ENCODE data around the gene DELE1. TPM values are rescaled to one million over a fixed set of nuclear protein-coding genes. Genes with fewer than 3 reads are reported as not detected.

Gene DELE1
- polyA plus RNA-seq, 3 donors = 93.5 to 123 (median 95.6) TPM

GRCh38 chr5:141966275-141966962 is 42.7 kb downstream of the DELE1 start:
- DNase-seq (ENCODE audit: extremely low read depth in 1 of 11, low read depth in 9 of 11, low spot score in 4 of 11) = no peak

GRCh38 chr5:141966963-141967333 is 43.3 kb downstream of the DELE1 start:
- DNase-seq (ENCODE audit: extremely low read depth in 1 of 11, low read depth in 9 of 11, low spot score in 4 of 11) = no peak

DNA sequence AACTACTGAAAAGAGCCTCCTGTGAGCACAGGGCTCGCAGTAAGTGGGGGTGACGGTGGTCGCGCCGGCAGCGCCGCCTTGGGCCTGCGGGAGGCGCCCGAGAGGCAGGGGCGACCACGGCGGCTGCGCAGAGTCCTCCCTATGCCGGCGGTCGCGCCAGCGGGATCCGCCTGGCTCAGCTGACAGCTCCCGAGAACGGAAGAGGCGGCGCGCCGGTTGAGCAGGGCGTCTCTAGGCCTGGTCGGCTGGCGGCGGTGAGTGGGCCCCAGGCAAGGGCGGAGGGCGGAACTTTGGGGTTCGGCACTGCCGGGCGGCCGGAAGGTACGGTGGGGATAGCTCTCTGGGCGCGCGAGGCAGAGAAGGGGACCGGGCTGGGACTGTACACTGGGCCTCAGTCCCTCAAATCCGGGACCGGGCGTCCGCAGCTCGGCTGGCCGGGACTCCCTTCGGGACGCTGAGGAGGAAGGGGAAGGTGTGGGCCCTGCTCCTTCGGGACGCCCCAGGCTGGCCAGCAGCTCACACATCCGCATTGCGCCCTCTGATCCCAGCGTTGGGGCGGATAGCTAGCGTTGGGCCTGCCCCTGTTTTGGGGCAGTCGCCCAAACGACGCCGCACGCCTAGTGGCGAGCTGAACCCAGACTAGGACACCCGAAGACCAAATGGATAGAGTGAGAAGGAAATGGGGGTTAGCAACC is 45.4 kb downstream of the DELE1 start, which contains the start of gene RNF14:
TSS of gene RNF14 (plus strand) at position 192 of the 695 bp plus-strand sequence. CDS start 4,484 bp downstream, outside the sequence.
- DNase-seq (ENCODE audit: extremely low read depth in 1 of 11, low read depth in 9 of 11, low spot score in 4 of 11) = peak in 10 of 11 donors; percentile 72 to 92 (median 86)

DNA sequence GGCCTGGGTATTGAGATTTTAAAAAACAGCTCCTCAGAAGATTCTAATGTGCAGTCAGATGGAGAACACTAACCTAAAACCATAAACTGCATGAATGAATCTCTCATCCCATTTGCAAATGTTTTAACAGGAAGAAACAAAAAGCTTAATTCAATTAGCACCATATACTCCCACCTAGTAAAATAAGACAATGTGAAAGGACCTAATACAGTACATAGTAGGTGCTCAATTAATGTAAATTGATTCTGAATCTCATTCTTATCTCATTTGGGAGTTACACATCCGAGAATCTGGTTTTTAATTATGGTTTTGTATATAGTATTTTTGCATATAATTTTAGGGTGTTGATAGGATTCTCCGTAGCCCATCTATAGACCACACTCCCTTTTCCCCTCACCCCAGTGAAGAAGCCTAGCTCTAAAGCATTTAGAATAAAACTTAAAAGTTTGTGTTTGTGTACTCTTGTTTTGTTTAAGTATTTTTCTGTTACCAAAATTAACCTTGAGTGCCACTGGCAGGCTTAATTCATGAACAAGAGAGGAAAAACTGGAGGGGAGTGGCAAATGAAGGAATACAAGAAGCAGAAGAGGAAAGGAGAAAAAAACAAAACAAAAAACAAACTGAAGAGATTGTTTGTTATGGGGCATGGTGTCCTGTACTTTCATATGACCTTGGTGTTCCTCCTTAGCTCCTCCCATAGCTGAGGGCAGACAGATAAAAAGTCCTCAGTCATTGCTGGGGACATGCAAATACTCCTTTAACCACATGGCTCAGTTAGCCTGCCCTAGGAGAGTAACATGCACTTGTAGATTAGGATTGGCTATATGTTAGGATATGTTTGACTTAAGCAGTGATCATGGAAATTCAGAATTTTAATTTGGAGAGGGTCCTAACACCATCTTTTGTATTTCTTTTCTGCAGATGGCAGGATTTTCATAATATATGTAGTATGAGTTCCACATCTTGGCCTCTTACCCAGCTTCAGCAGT is 46.4 kb downstream of the DELE1 start:
- no peak for DNase-seq (ENCODE audit: extremely low read depth in 1 of 11, low read depth in 9 of 11, low spot score in 4 of 11)

- no peak for DNase-seq (ENCODE audit: extremely low read depth in 1 of 11, low read depth in 9 of 11, low spot score in 4 of 11)
Observed at GRCh38 chr5:141973871-141974595, 50.4 kb downstream of the DELE1 start.

DNA sequence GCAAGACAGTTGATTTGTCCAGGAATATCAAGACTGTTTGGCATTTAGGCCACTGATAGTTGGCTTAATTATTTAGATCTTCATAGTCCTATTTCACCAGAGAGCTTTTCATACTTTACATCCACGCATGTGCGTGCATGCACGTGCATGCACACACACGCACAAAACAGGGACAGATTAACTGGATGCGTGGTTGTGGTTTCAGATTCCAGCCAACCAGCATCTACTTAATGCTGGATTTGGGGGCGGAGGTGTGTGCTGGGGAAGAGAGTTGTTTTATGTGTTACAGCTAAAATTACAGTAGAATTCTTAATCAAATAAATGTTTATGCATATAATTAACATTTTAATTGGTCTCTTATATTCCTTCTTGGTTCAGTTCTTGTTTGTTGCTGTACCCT is 52.5 kb downstream of the DELE1 start:
- DNase-seq (ENCODE audit: extremely low read depth in 1 of 11, low read depth in 9 of 11, low spot score in 4 of 11) = no peak

- no peak for DNase-seq (ENCODE audit: extremely low read depth in 1 of 11, low read depth in 9 of 11, low spot score in 4 of 11)
Observed at GRCh38 chr5:141978389-141978788, 54.7 kb downstream of the DELE1 start.

DNA sequence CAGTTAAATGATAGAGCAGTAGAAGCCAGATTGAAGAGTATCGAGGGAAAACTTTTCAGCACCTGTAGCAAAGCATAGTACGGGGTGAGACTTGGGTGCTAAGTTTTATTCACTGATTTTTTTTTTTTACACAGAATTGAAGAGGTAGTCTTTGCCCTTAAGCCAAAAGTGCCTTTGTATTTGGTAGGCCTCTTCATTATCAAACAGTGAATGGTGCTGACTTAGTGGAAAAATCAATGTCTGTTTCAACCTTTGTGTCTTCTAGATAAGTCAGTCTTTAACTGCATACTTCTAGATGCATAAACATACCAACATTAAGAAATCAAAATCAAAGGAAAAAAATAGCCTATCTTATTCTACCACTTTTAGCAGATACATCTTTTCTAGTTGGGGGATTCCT is 59.0 kb downstream of the DELE1 start:
- no peak for DNase-seq (ENCODE audit: extremely low read depth in 1 of 11, low read depth in 9 of 11, low spot score in 4 of 11)

- no peak for DNase-seq (ENCODE audit: extremely low read depth in 1 of 11, low read depth in 9 of 11, low spot score in 4 of 11)
Observed at GRCh38 chr5:141986072-141986471, 62.4 kb downstream of the DELE1 start.

DNA sequence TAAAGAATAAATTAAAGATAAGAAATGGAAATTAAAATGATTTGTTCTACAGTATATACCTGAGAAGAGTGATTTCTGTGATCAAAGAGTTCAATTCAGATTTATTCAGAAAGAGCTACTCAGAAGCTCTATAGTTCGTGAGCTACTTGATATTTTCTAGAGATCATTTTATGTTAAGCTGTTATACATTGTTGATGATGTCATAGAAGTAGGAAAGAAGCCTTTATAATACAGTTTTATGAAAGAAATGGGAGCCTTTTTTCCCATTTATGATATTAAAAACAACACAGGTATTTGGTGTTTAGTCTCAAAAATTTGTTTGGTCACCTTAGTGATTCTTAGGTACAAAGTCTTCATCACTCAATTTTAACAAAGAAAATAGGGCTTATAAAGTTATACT is 66.0 kb downstream of the DELE1 start:
- DNase-seq (ENCODE audit: extremely low read depth in 1 of 11, low read depth in 9 of 11, low spot score in 4 of 11) = no peak

Other genes starting within 250 kb of the DELE1 start
- gene ARAP3, start 241.6 kb upstream of the DELE1 start, polyA plus RNA-seq (ENCODE audit: insufficient read length in 3 of 3) = 10 to 100 TPM; 18.6 to 23.4 (median 21.5) TPM
- 10 to 100 TPM; 18.7 to 26.2 (median 21.0) TPM for gene PCDH1, start 45.5 kb upstream of the DELE1 start, polyA plus RNA-seq (ENCODE audit: insufficient read length in 3 of 3)
- gene PCDH12, start 34.3 kb downstream of the DELE1 start, polyA plus RNA-seq (ENCODE audit: insufficient read length in 3 of 3) = 10 to 100 TPM; 14.2 to 17.5 (median 15.5) TPM
- 10 to 100 TPM; 54.4 to 64.2 (median 55.8) TPM for gene RNF14, start 45.2 kb downstream of the DELE1 start, polyA plus RNA-seq (ENCODE audit: insufficient read length in 3 of 3)
- 10 to 100 TPM; 58.0 to 70.5 (median 63.0) TPM for gene GNPDA1, start 89.2 kb downstream of the DELE1 start, polyA plus RNA-seq (ENCODE audit: insufficient read length in 3 of 3)
- gene NDFIP1, start 184.9 kb downstream of the DELE1 start, polyA plus RNA-seq (ENCODE audit: insufficient read length in 3 of 3) = 100 to 1,000 TPM; 121 to 142 (median 123) TPM

All from renal cortex interstitium (tissue), 11 donors.